Measurements from ENCODE around the gene CXCR4.

DNA sequence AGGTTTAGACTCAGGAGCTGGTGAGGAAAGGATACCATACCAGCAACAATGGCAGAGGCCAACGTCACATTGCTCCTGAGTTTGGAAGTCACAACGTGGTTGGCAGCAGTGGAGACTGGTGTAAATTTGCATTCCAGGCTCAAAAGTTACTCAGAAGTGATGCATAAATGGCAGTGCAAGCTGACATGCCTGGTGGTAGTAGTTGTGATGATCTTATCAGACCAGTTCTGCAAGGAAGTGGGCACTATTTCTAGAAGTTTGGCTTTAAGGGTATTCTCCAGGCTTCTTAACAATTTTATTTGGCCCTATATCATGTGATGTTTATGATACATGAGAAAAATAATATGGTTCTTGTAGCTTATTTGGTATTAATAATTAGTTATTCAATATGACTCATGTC lies 37.8 kb downstream of the CXCR4 start:
- TF ChIP-seq, protein P1, sequence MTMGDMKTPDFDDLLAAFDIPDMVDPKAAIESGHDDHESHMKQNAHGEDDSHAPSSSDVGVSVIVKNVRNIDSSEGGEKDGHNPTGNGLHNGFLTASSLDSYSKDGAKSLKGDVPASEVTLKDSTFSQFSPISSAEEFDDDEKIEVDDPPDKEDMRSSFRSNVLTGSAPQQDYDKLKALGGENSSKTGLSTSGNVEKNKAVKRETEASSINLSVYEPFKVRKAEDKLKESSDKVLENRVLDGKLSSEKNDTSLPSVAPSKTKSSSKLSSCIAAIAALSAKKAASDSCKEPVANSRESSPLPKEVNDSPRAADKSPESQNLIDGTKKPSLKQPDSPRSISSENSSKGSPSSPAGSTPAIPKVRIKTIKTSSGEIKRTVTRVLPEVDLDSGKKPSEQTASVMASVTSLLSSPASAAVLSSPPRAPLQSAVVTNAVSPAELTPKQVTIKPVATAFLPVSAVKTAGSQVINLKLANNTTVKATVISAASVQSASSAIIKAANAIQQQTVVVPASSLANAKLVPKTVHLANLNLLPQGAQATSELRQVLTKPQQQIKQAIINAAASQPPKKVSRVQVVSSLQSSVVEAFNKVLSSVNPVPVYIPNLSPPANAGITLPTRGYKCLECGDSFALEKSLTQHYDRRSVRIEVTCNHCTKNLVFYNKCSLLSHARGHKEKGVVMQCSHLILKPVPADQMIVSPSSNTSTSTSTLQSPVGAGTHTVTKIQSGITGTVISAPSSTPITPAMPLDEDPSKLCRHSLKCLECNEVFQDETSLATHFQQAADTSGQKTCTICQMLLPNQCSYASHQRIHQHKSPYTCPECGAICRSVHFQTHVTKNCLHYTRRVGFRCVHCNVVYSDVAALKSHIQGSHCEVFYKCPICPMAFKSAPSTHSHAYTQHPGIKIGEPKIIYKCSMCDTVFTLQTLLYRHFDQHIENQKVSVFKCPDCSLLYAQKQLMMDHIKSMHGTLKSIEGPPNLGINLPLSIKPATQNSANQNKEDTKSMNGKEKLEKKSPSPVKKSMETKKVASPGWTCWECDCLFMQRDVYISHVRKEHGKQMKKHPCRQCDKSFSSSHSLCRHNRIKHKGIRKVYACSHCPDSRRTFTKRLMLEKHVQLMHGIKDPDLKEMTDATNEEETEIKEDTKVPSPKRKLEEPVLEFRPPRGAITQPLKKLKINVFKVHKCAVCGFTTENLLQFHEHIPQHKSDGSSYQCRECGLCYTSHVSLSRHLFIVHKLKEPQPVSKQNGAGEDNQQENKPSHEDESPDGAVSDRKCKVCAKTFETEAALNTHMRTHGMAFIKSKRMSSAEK (CRISPR knock-in tag; IDR thresholded peaks at IDR 0.05; ENCODE audit: borderline replicate concordance) = no peak
- TF ChIP-seq RELA (CRISPR knock-in tag; IDR thresholded peaks at IDR 0.05; ENCODE audit: borderline replicate concordance) = no peak
- TF ChIP-seq, protein P2, sequence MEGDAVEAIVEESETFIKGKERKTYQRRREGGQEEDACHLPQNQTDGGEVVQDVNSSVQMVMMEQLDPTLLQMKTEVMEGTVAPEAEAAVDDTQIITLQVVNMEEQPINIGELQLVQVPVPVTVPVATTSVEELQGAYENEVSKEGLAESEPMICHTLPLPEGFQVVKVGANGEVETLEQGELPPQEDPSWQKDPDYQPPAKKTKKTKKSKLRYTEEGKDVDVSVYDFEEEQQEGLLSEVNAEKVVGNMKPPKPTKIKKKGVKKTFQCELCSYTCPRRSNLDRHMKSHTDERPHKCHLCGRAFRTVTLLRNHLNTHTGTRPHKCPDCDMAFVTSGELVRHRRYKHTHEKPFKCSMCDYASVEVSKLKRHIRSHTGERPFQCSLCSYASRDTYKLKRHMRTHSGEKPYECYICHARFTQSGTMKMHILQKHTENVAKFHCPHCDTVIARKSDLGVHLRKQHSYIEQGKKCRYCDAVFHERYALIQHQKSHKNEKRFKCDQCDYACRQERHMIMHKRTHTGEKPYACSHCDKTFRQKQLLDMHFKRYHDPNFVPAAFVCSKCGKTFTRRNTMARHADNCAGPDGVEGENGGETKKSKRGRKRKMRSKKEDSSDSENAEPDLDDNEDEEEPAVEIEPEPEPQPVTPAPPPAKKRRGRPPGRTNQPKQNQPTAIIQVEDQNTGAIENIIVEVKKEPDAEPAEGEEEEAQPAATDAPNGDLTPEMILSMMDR (IDR thresholded peaks at IDR 0.05) = no peak
- no peak for TF ChIP-seq GTF2I (CRISPR knock-in tag; conservative IDR thresholded peaks at IDR 0.05)
- no peak for TF ChIP-seq JUN (CRISPR knock-in tag; IDR thresholded peaks at IDR 0.05)
- TF ChIP-seq, protein P3, sequence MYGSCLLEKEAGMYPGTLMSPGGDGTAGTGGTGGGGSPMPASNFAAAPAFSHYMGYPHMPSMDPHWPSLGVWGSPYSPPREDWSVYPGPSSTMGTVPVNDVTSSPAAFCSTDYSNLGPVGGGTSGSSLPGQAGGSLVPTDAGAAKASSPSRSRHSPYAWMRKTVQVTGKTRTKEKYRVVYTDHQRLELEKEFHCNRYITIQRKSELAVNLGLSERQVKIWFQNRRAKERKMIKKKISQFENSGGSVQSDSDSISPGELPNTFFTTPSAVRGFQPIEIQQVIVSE (CRISPR knock-in tag; IDR thresholded peaks at IDR 0.05; ENCODE audit: borderline replicate concordance) = no peak

Measured in WTC11 (cell line).